NCI-H187 (cell line): ENCODE results near the gene NOS1AP.

Experiments used
- DNase-seq, 2 experiments: peaks; one replicate each; lab custom pipeline; 2025; lab: John Stamatoyannopoulos, UW

Gene NOS1AP

GRCh38 chr1:162253790-162254189 is 184.3 kb downstream of the NOS1AP start:
- no peak for DNase-seq

- no peak for DNase-seq
Observed at GRCh38 chr1:162256287-162256686, 186.8 kb downstream of the NOS1AP start.

GRCh38 chr1:162258394-162258793 is 188.9 kb downstream of the NOS1AP start:
- no peak for DNase-seq

- no peak for DNase-seq
Observed at GRCh38 chr1:162259894-162260455, 190.5 kb downstream of the NOS1AP start.

- DNase-seq: no peak
Observed at GRCh38 chr1:162264108-162264507, 194.6 kb downstream of the NOS1AP start.

- DNase-seq: no peak
Observed at GRCh38 chr1:162265983-162266382, 196.5 kb downstream of the NOS1AP start.

GRCh38 chr1:162270016-162270770 is 200.7 kb downstream of the NOS1AP start:
- DNase-seq: no peak

GRCh38 chr1:162271972-162272371 is 202.5 kb downstream of the NOS1AP start:
- DNase-seq: no peak

GRCh38 chr1:162272419-162272818 is 202.9 kb downstream of the NOS1AP start:
- DNase-seq: no peak

GRCh38 chr1:162275622-162276175 is 206.2 kb downstream of the NOS1AP start:
- no peak for DNase-seq

- peak in 1 of 2 experiments; percentile 32 for DNase-seq
Observed at GRCh38 chr1:162276493-162276892, 207.0 kb downstream of the NOS1AP start.

GRCh38 chr1:162279136-162279498 is 209.6 kb downstream of the NOS1AP start:
- peak; percentile 85 to 92 for DNase-seq

- DNase-seq: no peak
Observed at GRCh38 chr1:162281426-162281825, 211.9 kb downstream of the NOS1AP start.

- no peak for DNase-seq
Observed at GRCh38 chr1:162283657-162284056, 214.2 kb downstream of the NOS1AP start.

GRCh38 chr1:162284206-162284955 is 214.9 kb downstream of the NOS1AP start:
- no peak for DNase-seq

- peak; percentile 43 to 51 for DNase-seq
Observed at GRCh38 chr1:162285149-162285561, 215.7 kb downstream of the NOS1AP start.

- no peak for DNase-seq
Observed at GRCh38 chr1:162291000-162291399, 221.5 kb downstream of the NOS1AP start.

- DNase-seq: no peak
Observed at GRCh38 chr1:162292422-162292849, 222.9 kb downstream of the NOS1AP start.

- DNase-seq: no peak
Observed at GRCh38 chr1:162293073-162293692, 223.7 kb downstream of the NOS1AP start.

GRCh38 chr1:162294015-162294414 is 224.5 kb downstream of the NOS1AP start:
- no peak for DNase-seq

- DNase-seq: no peak
Observed at GRCh38 chr1:162297208-162297607, 227.7 kb downstream of the NOS1AP start.

- no peak for DNase-seq
Observed at GRCh38 chr1:162298266-162298665, 228.8 kb downstream of the NOS1AP start.
